Bronchial epithelial cell (primary cell): ENCODE data around the gene MLEC. TPM values are rescaled to one million over a fixed set of nuclear protein-coding genes. Genes with fewer than 3 reads are reported as not detected.

Experiments used
- DNase-seq: peaks from one replicate; pipeline ENCODE4 v3.0.0-alpha.2; 2010; ENCODE audit warnings: low read depth
- FAIRE-seq: peaks from 2 replicates; lab custom pipeline; 2011; peaks lifted over from hg19 to GRCh38; lab: Jason Lieb, UNC
- H3K27me3 ChIP-seq: 2 replicates; pipeline ENCODE4 v1.5.1; 2011; ENCODE audit warnings: low read length; ENCODE audit not compliant: control insufficient read depth, insufficient read depth
- H3K36me3 ChIP-seq: 2 replicates; pipeline ENCODE4 v1.5.1; 2011; ENCODE audit warnings: low read length; ENCODE audit not compliant: control insufficient read depth, insufficient read depth
- H3K4me3 ChIP-seq: 2 replicates; pipeline ENCODE4 v1.5.1; 2011; ENCODE audit warnings: mild to moderate bottlenecking, low read depth, low read length, control low read depth
- CTCF ChIP-seq: IDR thresholded peaks from 2 replicates; pipeline ENCODE4 v1.5.1; 2011; ENCODE audit warnings: mild to moderate bottlenecking, moderate library complexity, low read length, control low read depth, inconsistent platforms; ENCODE audit not compliant: insufficient read depth, severe bottlenecking
- total RNA-seq: library from RNA; depleted of rRNA; stranded (reverse); fragments of >200 nt; gene quantifications from 2 replicates; pipeline ENCODE4 v1.2.1, GENCODE V29; 2014

The MLEC gene
- total RNA-seq, 1 donor from 2014 or later = 61.9 TPM

- H3K27me3 ChIP-seq = peaks cover 15% of the 10 kb centered on the region
- H3K36me3 ChIP-seq = no peaks in the 10 kb centered on the region
- no peak for DNase-seq
- TF ChIP-seq CTCF = no peak
- no peak for FAIRE-seq
- H3K4me3 ChIP-seq = no peak overlapping the region
Measured at GRCh38 chr12:120643574-120643973, 43.4 kb upstream of the MLEC start.

- no peak overlapping the region for H3K4me3 ChIP-seq
- no peaks in the 10 kb centered on the region for H3K36me3 ChIP-seq
- DNase-seq (no peak), FAIRE-seq (no peak)
- no peak for TF ChIP-seq CTCF
- H3K27me3 ChIP-seq = peaks cover 18% of the 10 kb centered on the region
Measured at GRCh38 chr12:120646044-120646443, 40.9 kb upstream of the MLEC start.

- no peak for FAIRE-seq
- no peak for DNase-seq
- Histone ChIP-seq H3K27me3 (peaks cover 16% of the 10 kb centered on the region), H3K36me3 (no peaks in the 10 kb centered on the region), H3K4me3 (no peak overlapping the region)
- TF ChIP-seq CTCF = no peak
Measured at GRCh38 chr12:120647375-120647755, 39.6 kb upstream of the MLEC start.

GRCh38 chr12:120649442-120650232 is 37.3 kb upstream of the MLEC start:
- no peak for TF ChIP-seq CTCF
- FAIRE-seq = no peak
- no peak overlapping the region for H3K4me3 ChIP-seq

GRCh38 chr12:120650233-120650690 is 36.7 kb upstream of the MLEC start:
- TF ChIP-seq CTCF = no peak
- Histone ChIP-seq H3K4me3 (no peak overlapping the region), H3K36me3 (no peaks in the 10 kb centered on the region), H3K27me3 (peaks cover 17% of the 10 kb centered on the region)
- no peak for DNase-seq
- no peak for FAIRE-seq

More at GRCh38 chr12:120649442-120650232, 37.3 kb upstream of the MLEC start:
- Histone ChIP-seq H3K27me3 (peaks cover 17% of the 10 kb centered on the region), H3K36me3 (no peaks in the 10 kb centered on the region)
- DNase-seq = no peak

- no peak for TF ChIP-seq CTCF
- no peaks in the 10 kb centered on the region for H3K36me3 ChIP-seq
- H3K4me3 ChIP-seq = no peak overlapping the region
- no peak for FAIRE-seq
- DNase-seq = peak; percentile 21
- peaks cover 17% of the 10 kb centered on the region for H3K27me3 ChIP-seq
Measured at GRCh38 chr12:120651821-120652220, 35.1 kb upstream of the MLEC start.
